ENCODE data around the gene MLPH.

MLPH gene

DNA sequence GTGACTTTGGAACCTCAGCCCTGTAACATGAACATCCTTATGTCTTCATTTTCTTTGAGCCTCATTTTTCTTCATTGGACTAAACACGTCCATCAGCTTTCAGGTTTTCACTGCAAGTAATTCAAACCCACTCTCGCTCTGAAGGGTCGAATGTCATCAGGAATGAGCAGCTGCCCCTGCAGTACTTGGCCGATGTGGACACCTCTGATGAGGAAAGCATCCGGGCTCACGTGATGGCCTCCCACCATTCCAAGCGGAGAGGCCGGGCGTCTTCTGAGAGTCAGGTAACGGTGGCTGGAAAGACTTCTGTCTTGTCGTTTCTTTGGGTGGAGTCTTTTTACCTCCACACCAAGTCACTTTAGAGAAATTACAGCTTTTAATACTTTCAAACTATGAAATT lies 40.2 kb downstream of the MLPH start:
- no peak for TF ChIP-seq CTCF (conservative IDR thresholded peaks at IDR 0.05)
- no peak for TF ChIP-seq ZFX (IDR thresholded peaks at IDR 0.05)
- H3K27ac ChIP-seq, result peak overlapping the region; percentile 39

GRCh38 chr2:237527766-237528165 lies 40.7 kb downstream of the MLPH start:
- TF ChIP-seq CTCF (conservative IDR thresholded peaks at IDR 0.05), result no peak
- no peak for TF ChIP-seq ZFX (IDR thresholded peaks at IDR 0.05)
- no peak overlapping the region for H3K27ac ChIP-seq

DNA sequence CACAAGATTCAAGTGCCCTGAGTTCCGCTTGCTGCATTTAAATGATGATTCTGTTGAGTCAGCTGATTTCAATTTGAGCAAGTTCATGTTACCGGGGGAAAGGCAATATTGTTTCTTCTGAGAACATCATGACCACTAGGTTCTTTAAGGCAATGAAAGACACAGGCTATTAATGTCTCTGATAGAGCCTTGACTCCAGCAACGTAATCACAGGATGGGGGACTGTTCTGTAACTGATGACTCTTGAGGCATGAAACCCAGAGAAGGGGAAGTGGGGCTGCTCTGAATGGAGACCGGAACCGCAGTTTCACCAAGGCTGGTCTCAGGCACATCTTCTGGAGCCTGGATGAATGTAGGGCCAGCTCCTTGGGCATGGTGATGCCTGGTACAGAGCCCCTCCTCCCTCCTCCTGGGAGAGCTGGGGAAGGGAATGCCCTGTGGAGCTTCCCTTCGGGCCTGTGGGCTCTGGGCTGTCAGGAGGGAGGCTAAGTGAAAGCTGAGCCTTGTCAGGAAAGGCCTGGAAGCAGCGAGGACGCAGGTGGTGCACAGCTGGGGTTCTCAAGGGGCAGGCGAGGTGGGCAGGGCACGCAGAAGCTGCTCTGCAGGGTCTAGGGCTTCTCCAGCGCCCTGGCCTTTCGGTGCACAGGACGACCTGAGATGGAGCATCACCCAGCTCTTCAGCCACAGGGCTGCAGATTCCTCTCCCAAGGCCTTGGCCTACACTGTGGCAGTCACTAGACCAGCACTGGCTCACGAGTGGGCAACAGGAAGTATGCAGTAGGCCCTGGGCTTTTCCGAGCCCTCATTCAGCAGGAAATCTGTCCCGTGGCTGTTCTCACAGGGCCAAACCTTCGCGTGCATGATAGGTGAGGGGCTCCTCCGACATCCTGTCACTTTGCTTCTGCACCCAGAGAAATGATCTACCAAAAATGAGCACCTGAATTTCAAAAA lies 42.7 kb downstream of the MLPH start:
- H3K27ac ChIP-seq, result no peak overlapping the region
- TF ChIP-seq CTCF (conservative IDR thresholded peaks at IDR 0.05), result no peak
- 0 out of 2 replicates have a peak, but pooled peaks have one; percentile 8 for TF ChIP-seq ZFX (IDR thresholded peaks at IDR 0.05)

DNA sequence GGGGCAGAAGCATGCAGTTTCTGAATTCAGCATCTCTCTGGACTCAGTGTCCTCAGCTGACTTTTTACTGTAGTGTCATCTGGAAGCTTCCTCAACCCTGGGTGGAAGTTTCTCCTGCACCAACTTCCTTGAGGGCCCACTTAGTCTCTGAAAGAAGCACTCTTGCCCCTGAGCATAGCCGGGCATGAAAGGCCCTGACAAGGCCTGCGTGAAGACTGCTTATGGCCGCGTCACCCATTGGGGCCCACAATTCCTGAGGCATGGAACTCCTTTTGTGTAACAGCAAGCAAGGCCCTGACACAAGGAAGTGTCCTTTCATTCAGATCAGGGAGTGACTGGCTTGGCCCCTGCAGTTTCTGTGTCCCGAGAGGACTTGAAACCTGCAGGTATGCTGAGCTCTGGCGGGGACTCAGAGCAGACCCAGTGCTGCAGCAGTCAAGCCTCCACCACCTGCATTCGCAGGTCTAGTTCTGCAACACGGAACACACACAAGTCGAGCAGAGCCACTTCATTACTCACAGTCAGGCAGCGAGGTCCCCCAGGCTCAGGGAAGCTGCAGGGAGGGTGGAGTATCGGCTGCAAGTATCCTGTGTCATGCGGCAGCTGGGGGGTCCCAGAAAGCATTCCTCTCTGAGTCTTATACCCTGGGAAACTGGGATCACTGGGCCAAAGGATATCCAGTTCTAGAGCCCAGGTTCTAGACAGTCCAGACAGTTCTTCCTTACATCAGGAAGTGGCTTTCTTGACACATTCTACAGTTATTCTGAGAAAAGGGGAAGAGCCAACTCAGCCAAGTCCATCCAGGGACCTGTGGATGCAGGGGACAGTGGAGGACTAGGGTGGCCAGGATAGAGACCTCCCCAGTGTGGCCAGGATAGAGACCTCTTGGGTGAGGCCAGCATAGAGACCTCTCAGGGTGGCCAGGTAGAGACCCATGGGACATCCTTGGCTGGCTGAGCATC lies 43.7 kb downstream of the MLPH start:
- H3K27ac ChIP-seq, result no peak overlapping the region
- no peak for TF ChIP-seq ZFX (IDR thresholded peaks at IDR 0.05)

DNA sequence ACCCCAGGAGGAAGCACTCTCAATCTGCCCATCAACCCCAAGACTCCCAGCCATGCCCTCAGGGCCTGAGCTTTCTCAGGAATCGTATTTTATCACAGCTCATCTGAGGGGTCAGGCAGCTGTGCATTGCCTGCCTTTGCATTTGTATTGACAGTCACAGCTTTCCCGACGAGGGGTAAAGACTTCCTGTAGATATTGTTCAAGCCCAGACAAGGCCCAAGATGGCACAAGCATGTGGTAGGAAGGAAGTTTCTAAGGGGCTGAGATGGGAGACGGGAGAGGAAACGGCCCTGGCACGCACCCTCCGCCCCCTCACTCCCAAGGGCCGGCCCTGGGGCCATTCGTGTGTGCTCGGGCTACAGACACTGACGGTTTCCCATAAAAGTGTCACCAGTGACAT lies 45.1 kb downstream of the MLPH start:
- no peak overlapping the region for H3K27ac ChIP-seq
- TF ChIP-seq CTCF (conservative IDR thresholded peaks at IDR 0.05) (no peak), ZFX (IDR thresholded peaks at IDR 0.05) (no peak)

- no peak overlapping the region for H3K27ac ChIP-seq
- TF ChIP-seq CTCF (conservative IDR thresholded peaks at IDR 0.05) (no peak), ZFX (IDR thresholded peaks at IDR 0.05) (no peak)
Measured at GRCh38 chr2:237533668-237534161, 46.7 kb downstream of the MLPH start.

DNA sequence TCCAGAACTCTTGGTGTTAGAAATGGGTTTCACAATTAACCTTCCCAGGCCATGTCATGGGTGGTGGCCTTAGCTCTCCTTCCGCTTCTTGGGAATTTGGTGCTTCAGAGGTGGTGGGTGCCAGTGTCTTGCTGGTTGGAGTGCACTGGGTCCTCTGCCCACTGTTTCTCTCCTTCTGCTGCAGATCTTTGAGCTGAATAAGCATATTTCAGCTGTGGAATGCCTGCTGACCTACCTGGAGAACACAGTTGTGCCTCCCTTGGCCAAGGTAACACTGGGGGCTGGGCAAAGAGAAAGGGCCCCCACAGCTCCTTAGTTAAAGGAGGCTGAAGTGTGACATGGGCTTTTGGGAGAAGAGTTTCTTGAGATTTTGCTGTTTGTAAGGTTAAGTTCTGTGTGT lies 47.3 kb downstream of the MLPH start:
- no peak overlapping the region for H3K27ac ChIP-seq
- TF ChIP-seq CTCF (conservative IDR thresholded peaks at IDR 0.05) (no peak), ZFX (IDR thresholded peaks at IDR 0.05) (no peak)

Data from C4-2B (cell line).